LNCaP clone FGC (cell line): ENCODE measurements around the gene KDM7A.

ENCODE experiments used
- DNase-seq: peaks from one replicate; pipeline ENCODE4 v3.0.0-alpha.2; 2011; ENCODE audit warnings: low read depth
- H3K4me3 ChIP-seq: 2 replicates; pipeline ENCODE4 v1.5.1; 2011; ENCODE audit warnings: mild to moderate bottlenecking, low read depth, low read length, control low read depth
- TF ChIP-seq, protein P1 (sequence below): IDR thresholded peaks from 2 replicates; pipeline ENCODE4 v1.5.1; 2012; ENCODE audit warnings: mild to moderate bottlenecking; ENCODE audit not compliant: control insufficient read depth, insufficient read depth; ENCODE audit errors: extremely low read depth

KDM7A gene

DNA sequence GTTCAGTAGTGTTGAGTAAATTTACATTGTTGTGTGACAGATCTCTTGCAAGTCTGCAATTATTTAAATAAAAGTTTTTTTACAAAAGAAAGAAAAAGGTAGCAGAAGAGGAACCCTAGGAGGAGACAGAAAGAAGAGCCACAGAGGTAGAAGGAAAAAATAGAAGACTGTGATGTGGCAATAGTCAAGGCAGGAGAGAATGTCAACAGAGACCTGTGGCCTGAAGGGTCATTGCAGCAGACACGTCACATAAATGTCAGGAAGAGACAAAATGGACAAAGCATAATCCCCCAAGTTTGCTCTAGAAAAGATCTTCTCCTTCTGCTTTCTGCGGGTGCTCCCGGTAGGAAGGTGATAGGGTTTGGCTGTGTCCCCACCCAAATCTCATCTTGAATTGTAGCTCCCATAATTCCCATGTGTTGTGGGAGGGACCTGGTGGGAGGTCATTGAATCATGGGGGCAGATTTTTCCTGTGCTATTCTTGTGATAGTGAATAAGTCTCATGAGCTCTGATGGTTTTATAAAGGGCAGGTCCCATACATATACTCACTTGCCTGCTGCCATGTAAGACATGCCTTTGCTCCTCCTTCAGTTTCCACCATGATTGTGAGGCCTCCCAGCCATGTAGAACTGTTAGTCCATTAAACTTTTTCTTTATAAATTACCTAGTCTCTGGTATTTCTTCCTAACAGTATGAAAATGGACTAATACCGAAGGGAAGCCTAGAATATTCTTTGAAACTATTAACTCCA lies 41.1 kb upstream of the KDM7A start:
- TF ChIP-seq, protein P1, sequence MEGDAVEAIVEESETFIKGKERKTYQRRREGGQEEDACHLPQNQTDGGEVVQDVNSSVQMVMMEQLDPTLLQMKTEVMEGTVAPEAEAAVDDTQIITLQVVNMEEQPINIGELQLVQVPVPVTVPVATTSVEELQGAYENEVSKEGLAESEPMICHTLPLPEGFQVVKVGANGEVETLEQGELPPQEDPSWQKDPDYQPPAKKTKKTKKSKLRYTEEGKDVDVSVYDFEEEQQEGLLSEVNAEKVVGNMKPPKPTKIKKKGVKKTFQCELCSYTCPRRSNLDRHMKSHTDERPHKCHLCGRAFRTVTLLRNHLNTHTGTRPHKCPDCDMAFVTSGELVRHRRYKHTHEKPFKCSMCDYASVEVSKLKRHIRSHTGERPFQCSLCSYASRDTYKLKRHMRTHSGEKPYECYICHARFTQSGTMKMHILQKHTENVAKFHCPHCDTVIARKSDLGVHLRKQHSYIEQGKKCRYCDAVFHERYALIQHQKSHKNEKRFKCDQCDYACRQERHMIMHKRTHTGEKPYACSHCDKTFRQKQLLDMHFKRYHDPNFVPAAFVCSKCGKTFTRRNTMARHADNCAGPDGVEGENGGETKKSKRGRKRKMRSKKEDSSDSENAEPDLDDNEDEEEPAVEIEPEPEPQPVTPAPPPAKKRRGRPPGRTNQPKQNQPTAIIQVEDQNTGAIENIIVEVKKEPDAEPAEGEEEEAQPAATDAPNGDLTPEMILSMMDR: no peak
- no peak overlapping the region for H3K4me3 ChIP-seq
- no peak for DNase-seq

DNA sequence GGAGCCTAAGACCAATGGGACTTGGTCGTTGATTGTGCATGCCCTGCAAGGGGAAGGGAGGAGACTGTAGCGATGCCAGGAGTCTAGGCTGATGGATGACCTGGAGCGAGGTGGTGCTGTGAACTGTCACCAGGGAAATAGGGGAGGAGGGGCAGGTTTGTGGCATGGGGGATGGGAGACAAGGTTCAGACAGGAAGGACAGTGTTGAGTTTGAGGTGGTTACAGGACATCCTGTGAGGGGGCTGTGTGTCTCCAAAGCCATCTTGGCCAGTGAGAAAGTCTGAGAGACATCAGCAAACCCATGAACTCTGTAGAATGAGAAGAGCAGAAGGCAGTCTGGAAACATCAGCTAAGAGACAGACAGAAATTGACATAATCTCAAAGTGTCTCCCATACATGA lies 38.5 kb upstream of the KDM7A start:
- TF ChIP-seq, protein P1: no peak
- no peak for DNase-seq
- no peak overlapping the region for H3K4me3 ChIP-seq

DNA sequence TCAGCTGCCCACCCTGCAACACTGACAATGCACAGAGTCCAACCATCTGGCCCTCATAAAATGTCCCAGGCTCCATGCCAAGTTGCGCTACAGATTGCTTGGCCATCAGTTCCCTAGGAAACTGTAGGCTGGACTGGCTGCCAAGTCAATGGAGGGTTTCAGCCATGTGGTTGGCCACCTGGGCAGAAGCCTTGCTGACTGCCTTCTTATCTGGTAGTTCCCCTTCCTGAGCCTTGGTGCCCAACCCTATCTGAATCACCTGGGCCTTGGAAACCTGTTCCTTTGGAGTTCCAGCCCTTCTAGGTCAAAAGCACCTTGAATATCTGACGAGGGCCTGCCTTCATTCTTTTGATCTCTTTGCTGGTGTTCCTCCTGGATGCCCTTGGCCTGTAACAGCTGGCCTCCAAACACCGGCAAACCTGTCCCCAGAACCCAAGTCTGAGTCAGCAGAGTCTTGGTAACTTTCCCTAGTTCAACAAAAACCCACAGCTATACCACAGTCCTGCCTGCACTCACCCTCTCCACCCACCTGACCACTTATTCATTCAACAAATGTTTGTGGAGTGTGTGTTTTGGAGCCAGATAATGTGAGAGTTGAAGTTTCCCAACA lies 37.4 kb upstream of the KDM7A start:
- no peak for DNase-seq
- TF ChIP-seq, protein P1: no peak
- H3K4me3 ChIP-seq: no peak overlapping the region

DNA sequence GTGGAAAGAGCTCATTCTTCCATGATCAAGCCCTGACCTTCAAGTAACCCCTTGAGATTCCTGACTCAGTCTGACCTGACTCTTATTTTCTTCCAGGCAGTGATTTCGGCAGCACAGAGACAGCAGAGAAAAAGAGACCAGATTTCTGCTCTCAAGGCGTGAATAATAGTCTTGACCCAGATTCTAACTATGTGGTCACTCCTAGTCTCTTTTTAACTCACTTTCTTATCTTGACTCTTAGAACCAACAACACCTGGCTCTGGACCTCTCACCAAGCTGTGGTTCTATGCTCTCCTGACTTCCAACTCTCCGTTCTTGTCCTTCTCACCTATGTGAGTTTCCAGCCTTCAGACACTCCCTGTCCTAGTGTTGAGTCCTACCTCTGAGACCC lies 36.9 kb upstream of the KDM7A start:
- no peak for DNase-seq
- H3K4me3 ChIP-seq: no peak overlapping the region
- TF ChIP-seq, protein P1: no peak

DNA sequence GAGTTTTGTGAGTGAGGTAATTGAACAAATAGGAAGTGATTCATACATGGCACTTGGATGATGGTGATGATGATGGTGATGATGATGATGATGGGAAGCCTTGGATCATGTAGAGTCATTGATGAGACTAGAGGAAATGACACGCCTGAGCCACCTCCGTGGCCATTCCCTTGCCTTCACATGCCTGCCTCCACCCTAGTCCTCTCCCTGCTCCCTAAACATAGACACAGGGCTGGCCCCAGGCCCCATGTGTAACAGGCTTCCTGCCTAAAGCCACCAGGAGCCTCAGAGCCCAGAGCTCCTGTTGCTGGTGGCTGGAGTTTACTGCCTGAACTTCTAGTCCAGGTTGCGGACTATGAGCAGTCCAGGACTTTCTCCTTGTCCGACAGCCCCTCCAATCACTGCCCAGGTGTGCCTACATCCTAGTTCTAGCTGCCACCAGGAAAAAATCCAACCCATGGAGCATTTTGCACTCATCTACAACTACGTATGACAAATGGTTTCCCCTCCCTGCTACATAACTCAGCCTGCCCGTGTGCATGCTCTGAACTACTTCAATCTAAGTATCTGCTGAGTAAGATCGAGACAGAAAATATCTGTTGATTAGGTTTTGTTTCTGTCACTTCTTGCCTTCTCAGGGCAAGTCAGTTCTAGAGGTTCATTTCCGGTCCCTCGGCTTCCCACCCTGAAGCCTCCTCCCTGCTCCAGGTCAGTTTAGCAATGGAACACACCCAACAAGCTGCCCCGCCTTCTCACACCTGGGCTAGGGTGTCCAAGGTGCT lies 35.5 kb upstream of the KDM7A start:
- TF ChIP-seq, protein P1: no peak
- DNase-seq: no peak
- H3K4me3 ChIP-seq: no peak overlapping the region

DNA sequence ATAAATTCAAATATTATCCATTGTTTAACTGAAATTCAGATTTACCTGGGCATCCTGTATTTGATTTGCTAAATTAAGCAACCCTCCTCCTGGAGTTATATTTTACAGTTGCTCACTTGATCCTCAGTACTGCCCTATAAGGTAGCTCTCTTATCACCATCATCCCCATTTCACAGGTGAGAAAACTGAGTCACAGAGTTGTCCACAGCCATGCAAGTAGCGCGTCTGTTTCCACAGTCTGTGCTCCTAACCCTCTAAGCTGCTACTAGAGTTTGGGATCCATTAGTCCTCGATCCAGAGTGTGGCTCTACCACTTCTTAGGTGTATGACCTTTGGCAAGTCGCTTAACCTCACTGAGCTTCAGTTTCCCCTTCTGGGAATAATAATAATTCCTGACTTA lies 34.9 kb upstream of the KDM7A start:
- TF ChIP-seq, protein P1: no peak
- no peak for DNase-seq
- no peak overlapping the region for H3K4me3 ChIP-seq
